NCI-H2107 (cell line): ENCODE measurements around the gene HERC6.
"Not testable (repeated sequence)": the region's sequence is repeated elsewhere in the genome, so short reads cannot be mapped to it uniquely, and the experiment has no call there.

ENCODE experiments used
- DNase-seq: peaks from one replicate; lab custom pipeline; 2025; lab: John Stamatoyannopoulos, UW

Gene HERC6

DNA sequence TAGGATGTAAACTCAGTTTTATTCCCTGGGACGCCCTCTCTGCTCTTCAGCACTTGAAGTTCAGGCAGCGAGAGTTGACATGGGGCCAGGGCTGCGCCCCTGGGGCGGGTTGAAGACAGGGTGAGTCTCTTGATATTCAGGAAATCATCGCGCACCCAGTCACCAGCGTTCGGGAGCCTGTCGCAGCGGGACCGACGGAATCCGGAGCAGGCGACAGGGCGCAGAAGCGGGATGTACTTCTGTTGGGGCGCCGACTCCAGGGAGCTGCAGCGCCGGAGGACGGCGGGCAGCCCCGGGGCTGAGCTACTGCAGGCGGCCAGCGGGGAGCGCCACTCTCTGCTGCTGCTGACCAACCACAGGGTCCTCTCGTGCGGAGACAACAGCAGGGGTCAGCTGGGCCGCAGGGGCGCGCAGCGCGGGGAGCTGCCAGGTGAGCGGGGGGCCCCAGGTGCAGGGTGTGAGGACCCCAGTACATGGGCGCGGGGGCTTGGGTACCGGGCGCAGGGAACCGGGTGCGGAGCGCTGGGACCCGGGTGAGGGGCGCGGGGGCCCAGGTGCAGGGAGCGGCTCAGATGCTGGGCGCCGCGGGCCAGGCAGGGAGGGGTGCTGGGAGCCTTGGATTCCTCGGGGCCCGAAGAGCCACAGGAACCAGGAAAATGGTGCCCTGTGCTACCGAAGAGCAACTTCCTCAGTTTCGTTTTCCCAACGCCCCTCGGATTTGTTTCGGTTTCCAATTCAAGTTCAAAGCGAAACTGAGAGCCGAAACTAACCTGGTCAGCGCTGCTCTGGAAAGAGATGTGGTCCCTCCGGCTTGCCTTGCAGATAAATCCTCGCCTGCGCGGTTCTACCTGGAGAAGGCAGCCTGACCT, at the start of gene HERC6:
HERC6 (plus strand) TSS at position 162 of the 869 bp plus-strand sequence; CDS start at position 232, 70 bp downstream.
- DNase-seq: peak; percentile 61

DNA sequence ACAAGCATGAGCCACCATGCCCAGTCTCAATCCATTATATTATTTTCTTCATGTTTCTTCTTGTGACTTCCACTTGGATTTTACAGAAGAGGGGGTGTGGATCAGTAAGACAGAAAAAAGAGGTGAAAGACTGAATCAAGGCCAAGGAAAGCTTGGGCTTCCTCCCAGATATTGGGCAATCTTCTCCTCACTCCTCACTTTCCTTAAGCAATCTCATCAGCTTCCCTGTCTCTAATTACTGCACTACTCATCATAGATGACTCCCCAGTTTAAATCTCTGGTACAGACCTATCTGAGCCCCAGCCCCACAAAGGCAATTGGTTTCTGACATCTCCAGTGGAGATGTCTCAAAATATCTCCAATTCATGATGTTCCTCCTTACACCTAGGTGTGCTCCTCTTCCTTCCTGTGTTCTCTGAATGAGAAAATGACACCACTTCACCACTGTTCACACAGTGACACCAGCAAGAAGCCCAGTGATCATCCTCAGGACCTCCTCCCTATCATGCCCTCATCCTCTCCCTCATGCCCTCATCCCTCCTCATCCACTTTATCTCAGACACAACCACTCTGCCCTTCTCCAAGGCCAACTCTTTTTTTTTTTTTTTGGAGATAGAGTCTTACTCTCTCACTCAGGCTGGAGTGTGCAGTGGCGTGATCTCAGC, 44.8 kb upstream of the HERC6 start:
- no peak for DNase-seq

GRCh38 chr4:88335092-88335665, 43.5 kb upstream of the HERC6 start:
- DNase-seq: no peak

DNA sequence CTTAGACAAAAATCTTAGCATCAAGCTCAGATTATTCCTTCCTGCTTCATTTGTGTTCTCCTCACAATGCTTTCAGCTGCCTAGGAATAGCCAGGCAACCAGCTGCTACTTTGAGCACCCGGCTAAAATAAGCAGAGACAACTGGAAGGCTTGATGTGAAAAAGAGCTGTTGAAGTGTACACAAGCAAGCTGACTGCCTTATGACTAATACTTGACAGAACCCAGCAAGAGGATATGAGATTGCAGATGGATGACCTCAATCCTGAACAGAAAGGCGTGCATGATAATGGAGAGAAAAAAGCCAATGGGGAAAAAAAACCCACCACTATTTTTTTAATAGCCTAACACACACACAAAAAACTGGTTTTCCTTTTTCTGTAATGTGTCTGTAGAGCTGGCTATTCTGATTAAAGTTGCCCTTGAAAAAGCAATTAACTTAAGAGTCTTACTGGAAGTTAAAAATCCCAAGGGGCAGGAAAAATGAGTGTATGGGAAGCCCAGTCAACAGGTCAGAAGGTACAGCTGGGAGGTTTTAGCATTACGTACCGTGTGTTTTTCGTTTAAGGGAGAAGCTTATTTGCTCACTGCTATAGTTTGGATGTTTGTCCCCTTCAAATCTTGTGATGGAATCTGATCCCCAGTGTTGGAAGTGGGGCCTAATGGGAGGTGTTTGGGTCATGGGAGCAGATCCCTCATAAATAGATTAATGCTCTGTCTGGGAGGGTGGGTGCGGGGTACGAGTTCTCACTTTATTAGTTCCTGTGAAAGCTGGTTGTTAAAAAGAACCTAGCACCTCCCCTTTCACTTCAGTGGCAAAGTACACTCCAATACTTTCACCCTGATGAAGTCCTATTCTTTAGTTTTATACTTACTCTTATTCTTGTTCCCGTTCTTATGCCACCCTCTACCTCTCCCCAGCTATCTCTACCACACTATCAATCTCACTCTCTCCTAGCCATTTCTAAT, 37.1 kb upstream of the HERC6 start:
- no peak for DNase-seq

DNA sequence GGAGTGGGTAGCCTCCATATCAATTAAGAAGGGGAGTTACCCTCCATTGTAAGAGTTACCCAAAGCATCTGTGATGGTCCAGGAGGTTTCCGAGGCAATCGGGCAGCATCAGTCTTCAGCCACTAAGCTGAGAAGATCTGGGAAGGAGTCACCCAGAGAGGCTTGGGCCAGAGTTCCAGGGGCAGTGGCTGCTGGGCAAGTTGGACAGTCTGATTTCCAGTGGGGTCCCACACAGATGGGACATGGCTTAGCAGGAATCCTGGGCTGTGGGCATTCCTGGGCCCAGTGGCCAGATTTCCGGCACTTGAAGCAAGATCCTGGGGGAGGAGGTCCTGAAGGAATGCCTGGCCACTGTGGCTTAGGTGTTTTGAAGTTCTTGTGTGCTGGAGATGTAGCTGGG, 31.8 kb upstream of the HERC6 start:
- DNase-seq: not testable (repeated sequence)

DNA sequence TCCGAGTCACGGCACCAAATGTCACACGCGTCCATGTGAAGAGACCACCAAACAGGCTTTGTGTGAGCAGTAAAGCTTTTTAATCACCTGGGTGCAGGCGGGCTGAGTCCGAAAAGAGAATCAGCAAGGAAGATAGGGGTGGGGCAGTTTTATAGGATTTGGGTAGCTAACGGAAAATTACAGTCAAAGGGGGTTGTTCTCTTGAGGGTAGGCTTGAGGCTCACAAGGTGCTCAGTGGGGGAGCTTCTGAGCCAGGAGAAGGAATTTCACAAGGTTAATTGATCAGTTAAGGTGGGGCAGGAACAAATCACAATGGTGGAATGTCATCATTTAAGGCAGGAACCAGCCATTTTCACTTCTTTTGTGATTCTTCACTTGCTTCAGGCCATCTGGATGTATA, 29.9 kb upstream of the HERC6 start:
- DNase-seq: not testable (repeated sequence)

DNA sequence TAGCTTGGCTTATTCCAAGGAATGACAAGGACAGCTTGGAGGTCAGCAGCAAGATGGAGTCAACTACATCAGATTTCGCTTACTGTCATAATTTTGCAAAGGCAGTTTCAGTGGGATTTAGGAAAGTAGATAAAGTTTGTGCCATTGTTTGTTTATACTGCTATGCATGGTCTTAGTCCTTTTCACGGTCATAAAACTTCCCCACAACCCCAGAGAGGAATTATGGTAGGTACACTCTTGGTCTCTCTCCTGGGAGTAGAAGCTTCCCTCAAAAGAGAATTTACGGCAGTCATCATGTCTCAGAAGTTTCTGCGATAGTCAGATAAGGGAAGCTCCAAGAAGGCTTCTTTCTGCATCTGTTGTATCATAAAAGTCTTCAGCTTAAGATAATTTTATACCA, 27.9 kb upstream of the HERC6 start:
- DNase-seq: no peak

DNA sequence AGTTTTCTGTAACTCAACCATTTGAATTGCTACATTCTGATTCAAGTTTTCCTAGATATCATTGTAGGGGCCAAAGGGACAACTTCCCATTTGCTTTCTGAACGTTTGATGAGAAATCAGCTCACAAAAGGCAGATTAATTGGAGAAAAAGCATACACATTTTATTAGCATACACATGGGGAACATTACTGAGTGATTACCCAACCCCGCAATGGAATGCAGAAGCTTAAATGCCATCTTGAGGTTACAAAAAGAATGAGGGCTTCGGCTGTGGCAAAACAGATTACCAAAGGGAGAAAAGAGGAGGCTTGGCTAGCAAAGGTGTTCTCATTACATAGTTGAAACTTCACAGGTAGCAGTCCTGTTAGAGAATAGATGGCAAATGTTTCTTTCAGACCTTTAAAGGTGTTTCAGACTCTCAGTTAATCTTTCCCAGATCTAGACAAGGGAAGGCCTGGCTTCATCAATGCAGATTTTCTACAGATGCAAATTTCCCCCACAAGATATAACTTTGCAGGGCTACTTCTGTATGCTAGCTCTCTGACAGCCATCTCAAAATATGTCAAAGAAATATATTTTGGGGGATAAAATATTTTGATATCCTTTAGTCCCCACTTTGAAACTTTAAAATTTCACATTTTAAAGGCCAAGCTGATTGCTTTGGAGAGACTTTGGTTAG, 26.5 kb upstream of the HERC6 start:
- no peak for DNase-seq

GRCh38 chr4:88353324-88353723, 25.3 kb upstream of the HERC6 start:
- DNase-seq: no peak

GRCh38 chr4:88356771-88357170, 21.9 kb upstream of the HERC6 start:
- DNase-seq: no peak

DNA sequence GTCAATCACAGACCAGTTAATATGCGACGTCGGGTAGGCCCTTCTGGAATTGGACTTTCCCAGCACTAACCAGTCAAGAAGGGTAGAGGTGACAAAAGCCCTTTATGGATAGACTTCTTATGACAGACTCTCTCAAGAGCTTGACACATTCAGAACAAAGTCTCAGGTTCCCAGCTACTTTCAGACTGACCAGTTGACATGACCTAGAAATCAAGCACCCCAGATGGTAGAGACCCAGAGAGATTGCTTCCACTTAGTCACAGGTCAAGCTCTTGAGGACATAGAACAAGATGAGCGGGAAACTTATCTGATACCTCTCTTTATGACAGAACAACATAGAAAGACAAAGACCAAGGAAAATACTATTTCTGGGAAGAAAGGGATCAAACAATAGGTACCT, 21.4 kb upstream of the HERC6 start:
- no peak for DNase-seq

GRCh38 chr4:88359558-88359957, 19.1 kb upstream of the HERC6 start:
- DNase-seq: no peak

DNA sequence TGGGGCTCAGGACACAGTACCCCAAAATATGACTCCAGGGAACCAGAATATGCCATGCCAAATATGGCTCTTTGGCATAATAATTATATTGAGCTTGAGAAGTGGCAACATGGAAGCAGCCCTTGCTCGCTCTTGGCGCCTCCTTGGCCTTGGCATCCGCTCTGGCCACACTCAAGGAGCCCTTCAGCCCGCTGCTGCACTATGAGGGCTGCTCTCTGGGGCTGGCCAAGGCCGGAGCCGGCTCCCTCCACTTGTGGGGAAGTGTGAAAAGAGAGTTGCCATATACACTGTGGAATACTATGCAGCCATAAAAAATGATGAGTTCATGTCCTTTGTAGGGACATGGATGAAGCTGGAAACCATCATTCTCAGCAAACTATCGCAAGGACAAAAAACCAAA, 18.4 kb upstream of the HERC6 start:
- DNase-seq: no peak

DNA sequence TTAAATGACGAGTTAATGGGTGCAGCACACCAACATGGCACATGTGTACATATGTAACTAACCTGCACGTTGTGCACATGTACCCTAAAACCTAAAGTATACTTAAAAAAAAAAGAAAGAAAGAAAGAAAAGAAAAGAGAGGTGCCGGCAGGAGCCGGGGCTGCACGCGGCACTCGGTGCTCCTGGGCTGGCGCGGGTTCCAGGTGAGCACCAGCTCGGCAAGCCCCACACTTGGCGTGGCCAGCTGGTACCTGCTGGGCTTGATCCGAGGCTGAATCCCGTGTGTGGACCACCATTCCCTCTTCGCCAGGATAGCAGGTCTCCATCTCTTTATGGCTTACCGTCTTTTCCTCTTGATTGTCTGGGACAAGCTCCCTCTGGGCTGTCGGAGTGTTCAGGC, 17.9 kb upstream of the HERC6 start:
- DNase-seq: no peak

DNA sequence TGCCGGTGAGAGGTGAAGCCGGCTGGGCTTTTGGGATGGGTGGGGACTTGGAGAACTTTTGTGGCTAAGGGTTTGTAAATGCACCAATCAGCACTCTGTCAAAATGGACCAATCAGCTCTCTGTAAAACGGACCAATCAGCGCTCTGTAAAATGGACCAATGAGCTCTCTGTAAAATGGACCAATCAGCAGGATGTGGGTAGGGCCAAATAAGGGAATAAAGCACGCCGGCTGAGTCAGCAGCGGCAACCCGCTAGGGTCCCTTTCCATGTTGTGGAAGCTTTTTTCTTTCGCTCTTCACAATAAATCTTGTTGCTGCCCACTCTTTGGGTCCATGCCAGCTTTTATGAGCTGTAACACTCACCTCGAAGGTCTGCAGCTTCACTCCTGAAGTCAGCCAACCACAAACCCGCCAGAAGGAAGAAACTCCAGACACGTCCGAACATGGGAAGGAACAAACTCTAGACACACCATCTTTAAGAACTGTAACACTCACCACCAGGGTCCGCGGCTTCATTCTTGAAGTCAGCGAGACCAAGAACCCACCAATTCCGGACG, 17.4 kb upstream of the HERC6 start:
- not testable (repeated sequence) for DNase-seq

- DNase-seq: no peak
These were observed 12.2 kb upstream of the HERC6 start for GRCh38 chr4:88366460-88366859.

- DNase-seq: no peak
These were observed 10.8 kb upstream of the HERC6 start for GRCh38 chr4:88367826-88368225.

GRCh38 chr4:88369180-88369812, 9.4 kb upstream of the HERC6 start:
- not testable (repeated sequence) for DNase-seq

DNA sequence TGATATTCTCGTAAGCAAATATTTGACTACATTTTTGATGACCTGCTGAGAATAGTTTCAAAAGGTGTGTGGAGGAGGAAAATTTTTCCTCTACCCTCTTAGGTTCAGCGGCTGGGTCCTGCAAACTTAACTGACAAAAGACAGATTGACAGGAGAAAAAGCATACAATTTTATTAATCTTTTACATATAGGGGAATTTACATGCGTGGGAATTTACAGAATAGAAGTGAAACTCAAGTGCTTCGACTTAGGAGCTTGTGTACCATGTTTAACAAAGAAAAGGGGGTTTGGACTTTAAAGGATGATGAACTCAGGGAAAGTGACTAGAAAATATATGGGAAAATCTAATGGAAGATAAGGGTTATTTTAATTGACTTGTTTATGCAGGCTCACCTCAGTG, 2.5 kb downstream of the HERC6 start:
- no peak for DNase-seq

DNA sequence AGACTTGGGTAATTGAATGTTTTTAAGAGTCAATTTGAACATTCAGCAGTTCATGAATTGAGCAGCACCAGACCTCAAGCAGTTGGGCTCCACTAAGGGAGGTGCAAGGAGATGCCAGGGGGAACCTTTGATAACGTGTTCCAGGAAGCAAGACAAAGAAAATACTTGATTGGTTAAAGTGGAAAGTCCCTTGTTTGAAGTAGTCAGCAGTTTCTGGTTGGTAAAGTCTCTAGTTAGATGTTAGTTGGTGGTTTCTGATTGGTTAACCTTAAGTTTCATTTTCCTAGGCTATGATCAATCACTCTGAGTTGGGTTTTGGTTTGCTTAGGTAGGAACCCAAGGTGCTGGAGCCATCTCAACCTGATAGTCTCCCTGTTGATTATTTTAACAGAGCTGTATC, 4.0 kb downstream of the HERC6 start:
- DNase-seq: no peak

GRCh38 chr4:88390128-88390527, 11.5 kb downstream of the HERC6 start:
- no peak for DNase-seq
